Prostate gland (tissue), 2 donors: ENCODE results near the gene GNAS.

Experiments used
- POLR2A ChIP-seq: fragments of 450-650 bp; IDR thresholded peaks from one replicate; pipeline ENCODE4 v1.6.1; 2016; ENCODE audit warnings: antibody characterized with exemption, mild to moderate bottlenecking
- TF ChIP-seq, protein P1 (sequence below), 4 experiments: fragments of 200-600 bp in 2 of 4; fragments of 450-650 bp in 2 of 4; sonication (generic) in 2 of 4; IDR thresholded peaks; 1 replicate in 3 of 4; 2 replicates in 1 of 4; pipeline ENCODE4 v1.5.1; 2016 to 2019; ENCODE audit warnings: antibody characterized with exemption in 4 of 4, mild to moderate bottlenecking in 2 of 4, moderate library complexity in 2 of 4

DNA sequence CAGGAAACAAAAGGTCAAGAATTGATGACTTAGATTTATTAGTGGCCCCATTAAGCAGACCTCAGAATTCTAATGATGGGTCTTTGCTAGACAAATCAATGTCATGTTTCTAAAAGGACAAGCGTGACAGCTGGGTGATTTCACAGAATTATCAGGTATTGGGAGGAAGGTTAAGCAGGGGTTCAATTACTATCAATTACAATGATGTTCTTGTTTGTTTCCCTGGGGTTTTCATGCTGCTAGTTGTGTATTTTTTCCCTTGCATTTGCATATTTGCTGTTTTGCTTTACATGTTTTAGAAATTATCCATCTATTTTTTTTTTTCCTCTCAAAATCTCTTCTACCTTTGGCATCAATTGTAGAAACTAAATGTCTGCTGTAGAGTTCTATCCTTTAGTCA is 27.9 kb downstream of the GNAS start:
- TF ChIP-seq, protein P1, sequence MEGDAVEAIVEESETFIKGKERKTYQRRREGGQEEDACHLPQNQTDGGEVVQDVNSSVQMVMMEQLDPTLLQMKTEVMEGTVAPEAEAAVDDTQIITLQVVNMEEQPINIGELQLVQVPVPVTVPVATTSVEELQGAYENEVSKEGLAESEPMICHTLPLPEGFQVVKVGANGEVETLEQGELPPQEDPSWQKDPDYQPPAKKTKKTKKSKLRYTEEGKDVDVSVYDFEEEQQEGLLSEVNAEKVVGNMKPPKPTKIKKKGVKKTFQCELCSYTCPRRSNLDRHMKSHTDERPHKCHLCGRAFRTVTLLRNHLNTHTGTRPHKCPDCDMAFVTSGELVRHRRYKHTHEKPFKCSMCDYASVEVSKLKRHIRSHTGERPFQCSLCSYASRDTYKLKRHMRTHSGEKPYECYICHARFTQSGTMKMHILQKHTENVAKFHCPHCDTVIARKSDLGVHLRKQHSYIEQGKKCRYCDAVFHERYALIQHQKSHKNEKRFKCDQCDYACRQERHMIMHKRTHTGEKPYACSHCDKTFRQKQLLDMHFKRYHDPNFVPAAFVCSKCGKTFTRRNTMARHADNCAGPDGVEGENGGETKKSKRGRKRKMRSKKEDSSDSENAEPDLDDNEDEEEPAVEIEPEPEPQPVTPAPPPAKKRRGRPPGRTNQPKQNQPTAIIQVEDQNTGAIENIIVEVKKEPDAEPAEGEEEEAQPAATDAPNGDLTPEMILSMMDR (IDR thresholded peaks at IDR 0.05): no peak
- no peak for TF ChIP-seq POLR2A
